ENCODE results near the gene MYO10.

- TF ChIP-seq CTCF (conservative IDR thresholded peaks at IDR 0.05; ENCODE audit: low read depth, low read length), result no peak
- TF ChIP-seq EZH2 (IDR thresholded peaks at IDR 0.05; ENCODE audit: borderline replicate concordance, low read depth, low read length, poor library complexity, severe bottlenecking), result no peak
Measured at GRCh38 chr5:16665601-16666000, 270.5 kb downstream of the MYO10 start.

Data from A673 (cell line).